ENCODE measurements around the gene IQGAP2.
"Not testable (repeated sequence)": the region's sequence is repeated elsewhere in the genome, so short reads cannot be mapped to it uniquely, and the experiment has no call there.

IQGAP2 gene

DNA sequence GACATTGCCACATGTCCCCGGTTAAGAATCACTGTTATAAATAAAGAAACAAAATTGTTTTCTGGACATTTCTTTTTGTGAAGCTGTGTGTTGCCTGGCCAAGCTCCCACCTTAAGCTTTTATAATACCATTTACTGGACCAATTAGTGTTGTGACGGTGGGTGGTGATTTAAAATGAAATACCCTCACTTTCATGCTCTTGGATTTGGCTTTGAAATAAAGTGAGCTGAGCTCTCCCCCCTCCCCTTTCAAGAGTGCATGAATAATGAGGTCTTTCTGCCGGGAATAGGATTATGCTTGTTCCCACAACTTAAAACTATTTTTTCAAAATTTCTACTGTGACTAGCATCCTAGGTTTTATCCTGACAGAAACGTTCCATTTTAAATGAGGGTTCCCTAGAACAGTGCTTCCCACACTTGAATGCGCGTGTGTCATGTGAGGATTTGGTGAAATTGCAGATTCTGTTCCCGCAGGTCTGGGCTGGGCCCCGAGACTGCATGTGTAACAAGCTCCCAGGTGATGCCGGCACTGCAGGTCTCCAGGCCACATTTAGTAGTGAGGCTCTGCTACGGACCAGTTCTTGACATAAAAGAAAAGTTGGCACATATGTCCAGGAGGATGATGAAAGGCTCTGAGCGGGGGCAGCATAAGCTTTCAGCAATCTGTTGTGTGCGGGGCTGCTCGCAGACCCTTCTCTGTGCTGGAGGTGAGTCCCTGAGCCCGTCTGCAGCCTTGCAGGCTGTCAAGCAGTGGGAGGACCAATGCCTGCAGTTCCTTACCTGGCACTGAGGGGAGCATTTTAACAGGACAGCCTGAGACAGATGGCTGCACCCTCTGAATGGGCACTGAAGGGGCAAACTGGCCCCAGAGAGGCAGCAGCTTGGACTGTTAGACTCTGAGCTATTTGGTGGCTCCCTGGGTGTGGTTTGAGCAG is 24.4 kb downstream of the IQGAP2 start:
- H3K27ac ChIP-seq (ENCODE audit: insufficient read depth, low read length, poor library complexity, severe bottlenecking) = no peak overlapping the region
- H3K27me3 ChIP-seq (replicated peaks; ENCODE audit: control insufficient read depth, insufficient read depth, low read length, poor library complexity, severe bottlenecking) = no peaks in the 10 kb centered on the region
- peaks cover 5% of the 10 kb centered on the region for H3K4me1 ChIP-seq (ENCODE audit: control insufficient read depth, insufficient read depth, low read length, poor library complexity, severe bottlenecking)
- H3K4me3 ChIP-seq (ENCODE audit: insufficient read depth, low read depth, low read length, poor library complexity, severe bottlenecking) = no peak overlapping the region
- H3K9me3 ChIP-seq (ENCODE audit: control insufficient read depth, low read length) = no peaks in the 10 kb centered on the region
- no peak for DNase-seq
- no peaks in the 10 kb centered on the region for H3K36me3 ChIP-seq (ENCODE audit: control insufficient read depth, insufficient read depth, low read length)

DNA sequence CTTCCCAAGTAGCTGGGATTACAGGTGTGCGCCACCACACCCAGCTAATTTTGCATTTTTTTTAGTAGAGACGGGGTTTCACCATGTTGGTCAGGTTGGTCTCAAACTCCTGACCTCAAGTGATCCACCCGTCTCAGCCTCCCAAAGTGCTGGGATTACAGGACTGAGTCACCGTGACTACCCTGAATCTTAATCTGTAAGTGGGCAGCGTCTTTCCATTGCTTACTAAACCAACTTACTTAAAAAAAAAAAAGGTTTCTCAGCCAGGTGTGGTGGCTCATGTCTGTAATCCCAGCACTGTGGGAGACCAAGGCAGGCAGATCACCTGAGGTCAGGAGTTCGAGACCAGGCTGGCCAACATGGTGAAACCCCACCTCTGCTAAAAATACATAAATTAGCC is 25.5 kb downstream of the IQGAP2 start:
- H3K36me3 ChIP-seq (ENCODE audit: control insufficient read depth, insufficient read depth, low read length); H3K27ac ChIP-seq (ENCODE audit: insufficient read depth, low read length, poor library complexity, severe bottlenecking); H3K4me1 ChIP-seq (ENCODE audit: control insufficient read depth, insufficient read depth, low read length, poor library complexity, severe bottlenecking); H3K4me3 ChIP-seq (ENCODE audit: insufficient read depth, low read depth, low read length, poor library complexity, severe bottlenecking); H3K9me3 ChIP-seq (ENCODE audit: control insufficient read depth, low read length); DNase-seq; H3K27me3 ChIP-seq (replicated peaks; ENCODE audit: control insufficient read depth, insufficient read depth, low read length, poor library complexity, severe bottlenecking): not testable (repeated sequence)

DNA sequence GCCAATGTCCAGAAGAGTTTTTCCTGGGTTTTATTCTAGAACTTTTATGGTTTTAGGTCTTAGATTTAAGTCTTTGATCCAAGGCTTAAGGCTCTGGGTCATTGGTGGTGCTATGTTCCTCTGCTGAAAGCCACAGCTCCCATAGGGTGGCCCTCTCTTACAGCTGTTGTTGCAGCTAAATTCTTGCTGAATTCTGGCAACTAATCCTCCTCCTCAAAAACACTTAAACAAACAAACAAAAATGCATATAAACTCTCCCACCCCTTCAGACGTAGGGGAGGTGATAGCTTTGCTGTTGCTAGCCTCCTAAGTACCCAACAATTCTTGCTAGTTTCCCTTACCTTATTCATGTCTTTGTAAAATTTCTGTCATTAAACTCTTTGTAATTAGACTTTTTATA is 30.2 kb downstream of the IQGAP2 start:
- Histone ChIP-seq H3K36me3 (ENCODE audit: control insufficient read depth, insufficient read depth, low read length) (no peaks in the 10 kb centered on the region), H3K27me3 (replicated peaks; ENCODE audit: control insufficient read depth, insufficient read depth, low read length, poor library complexity, severe bottlenecking) (no peaks in the 10 kb centered on the region), H3K27ac (ENCODE audit: insufficient read depth, low read length, poor library complexity, severe bottlenecking) (no peak overlapping the region), H3K4me3 (ENCODE audit: insufficient read depth, low read depth, low read length, poor library complexity, severe bottlenecking) (no peak overlapping the region), H3K4me1 (ENCODE audit: control insufficient read depth, insufficient read depth, low read length, poor library complexity, severe bottlenecking) (no peaks in the 10 kb centered on the region), H3K9me3 (ENCODE audit: control insufficient read depth, low read length) (no peaks in the 10 kb centered on the region)
- no peak for DNase-seq

DNA sequence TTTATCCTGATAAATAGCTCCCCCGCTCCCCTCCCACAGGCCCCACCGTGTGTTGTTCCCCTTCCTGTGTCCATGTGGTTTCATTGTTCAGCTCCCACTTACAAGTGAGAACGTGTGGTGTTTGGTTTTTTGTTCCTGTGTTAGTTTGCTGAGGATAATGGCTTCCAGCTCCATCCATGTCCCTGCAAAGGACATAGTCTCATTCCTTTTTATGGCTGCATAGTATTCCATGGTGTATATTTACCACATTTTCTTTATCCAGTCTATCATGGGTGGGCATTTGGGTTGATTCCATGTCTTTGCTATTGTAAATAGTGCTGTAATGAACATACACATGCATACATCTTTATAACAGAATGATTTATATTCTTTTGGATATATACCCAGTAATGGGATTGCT is 34.4 kb downstream of the IQGAP2 start:
- not testable (repeated sequence) for DNase-seq; H3K27me3 ChIP-seq (replicated peaks; ENCODE audit: control insufficient read depth, insufficient read depth, low read length, poor library complexity, severe bottlenecking); H3K9me3 ChIP-seq (ENCODE audit: control insufficient read depth, low read length); H3K27ac ChIP-seq (ENCODE audit: insufficient read depth, low read length, poor library complexity, severe bottlenecking); H3K4me1 ChIP-seq (ENCODE audit: control insufficient read depth, insufficient read depth, low read length, poor library complexity, severe bottlenecking); H3K4me3 ChIP-seq (ENCODE audit: insufficient read depth, low read depth, low read length, poor library complexity, severe bottlenecking); H3K36me3 ChIP-seq (ENCODE audit: control insufficient read depth, insufficient read depth, low read length)

DNA sequence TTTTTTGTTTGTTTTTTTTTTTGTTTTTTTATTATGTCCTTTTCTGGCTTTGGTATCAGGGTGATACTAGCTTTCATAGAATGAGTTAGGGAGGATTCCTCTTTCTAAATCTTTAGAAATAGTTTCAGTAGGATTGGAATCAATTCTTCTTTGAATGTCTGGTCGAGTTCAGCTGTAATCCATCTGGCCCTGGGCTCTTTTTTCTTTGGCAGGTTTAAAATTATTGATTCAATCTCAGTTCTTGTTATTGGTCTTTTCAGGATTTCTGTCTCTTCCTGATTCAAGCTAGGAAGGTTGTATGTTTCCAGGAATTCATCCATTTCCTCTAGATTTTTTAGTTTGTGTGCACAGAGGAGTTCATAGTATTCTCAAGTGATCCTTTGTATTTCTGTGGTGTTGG is 34.9 kb downstream of the IQGAP2 start:
- Histone ChIP-seq H3K4me1 (ENCODE audit: control insufficient read depth, insufficient read depth, low read length, poor library complexity, severe bottlenecking) (no peaks in the 10 kb centered on the region), H3K4me3 (ENCODE audit: insufficient read depth, low read depth, low read length, poor library complexity, severe bottlenecking) (no peak overlapping the region), H3K36me3 (ENCODE audit: control insufficient read depth, insufficient read depth, low read length) (no peaks in the 10 kb centered on the region), H3K27ac (ENCODE audit: insufficient read depth, low read length, poor library complexity, severe bottlenecking) (no peak overlapping the region), H3K27me3 (replicated peaks; ENCODE audit: control insufficient read depth, insufficient read depth, low read length, poor library complexity, severe bottlenecking) (no peaks in the 10 kb centered on the region), H3K9me3 (ENCODE audit: control insufficient read depth, low read length) (no peaks in the 10 kb centered on the region)
- no peak for DNase-seq

DNA sequence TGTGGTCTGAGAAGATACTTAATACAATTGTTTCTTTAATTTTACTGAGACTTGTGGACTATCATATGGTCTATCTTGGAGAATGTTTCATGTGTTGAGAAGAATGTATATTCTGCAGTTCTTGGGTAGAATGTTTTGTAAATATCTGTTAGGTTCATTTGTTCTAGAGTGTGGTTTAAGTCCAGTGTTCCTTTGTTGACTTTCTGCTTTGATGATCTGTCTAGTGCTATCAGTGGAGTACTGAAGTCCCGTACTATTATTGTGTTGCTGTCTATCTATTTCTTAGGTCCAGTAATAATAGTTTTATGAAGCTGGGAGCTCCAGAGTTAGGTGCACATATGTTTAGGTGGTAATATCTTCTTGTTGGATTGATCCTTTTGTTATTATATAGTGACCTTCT is 36.1 kb downstream of the IQGAP2 start:
- Histone ChIP-seq H3K4me3 (ENCODE audit: insufficient read depth, low read depth, low read length, poor library complexity, severe bottlenecking) (no peak overlapping the region), H3K4me1 (ENCODE audit: control insufficient read depth, insufficient read depth, low read length, poor library complexity, severe bottlenecking) (no peaks in the 10 kb centered on the region), H3K36me3 (ENCODE audit: control insufficient read depth, insufficient read depth, low read length) (no peaks in the 10 kb centered on the region), H3K27me3 (replicated peaks; ENCODE audit: control insufficient read depth, insufficient read depth, low read length, poor library complexity, severe bottlenecking) (no peaks in the 10 kb centered on the region), H3K9me3 (ENCODE audit: control insufficient read depth, low read length) (no peaks in the 10 kb centered on the region), H3K27ac (ENCODE audit: insufficient read depth, low read length, poor library complexity, severe bottlenecking) (no peak overlapping the region)
- no peak for DNase-seq

DNA sequence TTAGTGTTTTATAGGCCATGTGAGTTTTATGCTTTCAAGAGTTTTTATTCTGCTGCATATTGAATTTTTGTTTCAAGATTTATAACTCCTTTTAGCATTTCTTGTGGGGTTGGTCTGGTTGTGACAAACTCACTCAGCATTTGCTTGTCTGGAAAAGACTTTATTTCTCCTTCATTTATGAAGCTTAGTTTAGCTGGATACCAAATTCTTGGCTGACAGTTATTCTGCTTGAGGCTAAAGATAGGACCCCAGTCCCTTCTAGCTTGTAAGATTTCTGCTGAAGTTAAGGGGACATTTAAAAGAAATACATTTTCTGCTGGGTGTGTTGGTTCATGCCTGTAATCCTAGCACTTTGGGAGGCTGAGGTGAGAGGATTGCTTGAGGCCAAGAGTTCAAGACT is 36.8 kb downstream of the IQGAP2 start:
- H3K36me3 ChIP-seq (ENCODE audit: control insufficient read depth, insufficient read depth, low read length) = no peaks in the 10 kb centered on the region
- H3K4me1 ChIP-seq (ENCODE audit: control insufficient read depth, insufficient read depth, low read length, poor library complexity, severe bottlenecking) = no peaks in the 10 kb centered on the region
- no peaks in the 10 kb centered on the region for H3K27me3 ChIP-seq (replicated peaks; ENCODE audit: control insufficient read depth, insufficient read depth, low read length, poor library complexity, severe bottlenecking)
- no peaks in the 10 kb centered on the region for H3K9me3 ChIP-seq (ENCODE audit: control insufficient read depth, low read length)
- DNase-seq = no peak
- no peak overlapping the region for H3K27ac ChIP-seq (ENCODE audit: insufficient read depth, low read length, poor library complexity, severe bottlenecking)
- H3K4me3 ChIP-seq (ENCODE audit: insufficient read depth, low read depth, low read length, poor library complexity, severe bottlenecking) = no peak overlapping the region

DNA sequence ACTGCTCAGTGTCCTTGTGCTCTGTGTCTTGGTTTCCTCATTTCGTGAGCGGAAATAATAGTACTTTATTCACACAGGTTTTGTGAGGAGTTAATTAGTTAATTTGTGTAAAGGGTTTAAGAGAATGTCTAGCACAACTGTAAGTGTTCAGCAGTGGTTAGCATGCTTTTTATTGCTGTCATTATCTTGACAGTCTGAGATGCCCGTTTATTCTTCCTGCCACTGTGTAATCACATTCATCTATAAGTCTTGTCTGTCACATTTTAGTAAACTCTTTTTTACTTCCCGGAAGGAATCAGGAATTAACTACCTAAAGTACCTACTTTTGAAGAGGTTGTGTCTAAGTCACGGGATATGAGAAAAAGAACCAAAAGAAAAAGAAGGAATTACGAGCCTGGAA is 38.0 kb downstream of the IQGAP2 start:
- no peak for DNase-seq
- H3K4me1 ChIP-seq (ENCODE audit: control insufficient read depth, insufficient read depth, low read length, poor library complexity, severe bottlenecking) = no peaks in the 10 kb centered on the region
- H3K27ac ChIP-seq (ENCODE audit: insufficient read depth, low read length, poor library complexity, severe bottlenecking) = no peak overlapping the region
- H3K36me3 ChIP-seq (ENCODE audit: control insufficient read depth, insufficient read depth, low read length) = peaks cover 1% of the 10 kb centered on the region
- H3K27me3 ChIP-seq (replicated peaks; ENCODE audit: control insufficient read depth, insufficient read depth, low read length, poor library complexity, severe bottlenecking) = no peaks in the 10 kb centered on the region
- H3K4me3 ChIP-seq (ENCODE audit: insufficient read depth, low read depth, low read length, poor library complexity, severe bottlenecking) = no peak overlapping the region
- H3K9me3 ChIP-seq (ENCODE audit: control insufficient read depth, low read length) = no peaks in the 10 kb centered on the region

DNA sequence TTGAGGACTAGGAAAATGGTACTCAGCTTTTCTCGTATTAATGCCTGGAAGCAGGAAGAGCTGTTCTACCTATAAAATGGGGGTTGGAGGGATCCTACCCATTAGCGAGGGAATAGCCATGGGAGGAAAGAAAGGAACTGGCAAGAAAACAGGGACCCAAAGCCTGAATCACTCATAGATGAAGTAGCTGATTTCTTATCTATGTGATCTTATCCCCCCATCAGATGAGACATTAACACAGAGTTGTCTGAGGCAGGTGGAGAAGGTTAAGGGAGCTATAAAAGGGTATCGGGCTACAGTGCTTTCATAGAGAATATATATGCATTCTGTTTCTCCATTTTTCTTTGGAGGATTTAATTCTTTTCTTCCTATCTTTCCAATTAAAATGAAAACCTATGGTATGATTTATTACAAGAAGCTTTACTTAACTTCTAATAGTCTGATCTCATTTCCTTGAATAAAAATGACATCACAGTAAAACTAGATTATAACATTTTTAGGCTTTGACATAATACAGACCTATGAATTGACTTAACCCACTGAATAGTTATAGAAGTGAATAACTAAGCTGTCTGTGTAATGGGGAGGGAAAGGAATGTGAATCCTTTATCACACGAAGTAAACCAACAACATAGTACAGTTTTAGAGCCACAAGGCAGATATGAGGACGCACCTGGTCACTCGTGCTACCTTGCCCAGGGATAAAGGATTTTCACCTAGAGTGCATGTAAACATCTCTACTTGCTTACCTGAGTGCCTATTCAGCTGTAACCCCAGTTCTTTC is 39.0 kb downstream of the IQGAP2 start:
- no peak overlapping the region for H3K27ac ChIP-seq (ENCODE audit: insufficient read depth, low read length, poor library complexity, severe bottlenecking)
- no peaks in the 10 kb centered on the region for H3K4me1 ChIP-seq (ENCODE audit: control insufficient read depth, insufficient read depth, low read length, poor library complexity, severe bottlenecking)
- DNase-seq = no peak
- no peaks in the 10 kb centered on the region for H3K9me3 ChIP-seq (ENCODE audit: control insufficient read depth, low read length)
- H3K36me3 ChIP-seq (ENCODE audit: control insufficient read depth, insufficient read depth, low read length) = peaks cover 2% of the 10 kb centered on the region
- H3K27me3 ChIP-seq (replicated peaks; ENCODE audit: control insufficient read depth, insufficient read depth, low read length, poor library complexity, severe bottlenecking) = no peaks in the 10 kb centered on the region
- no peak overlapping the region for H3K4me3 ChIP-seq (ENCODE audit: insufficient read depth, low read depth, low read length, poor library complexity, severe bottlenecking)

Data from effector memory CD4-positive, alpha-beta T cell (primary cell).